Epithelial cell of esophagus (primary cell): ENCODE data around the gene ARCN1.

ENCODE experiments used
- DNase-seq: peaks from one replicate; pipeline ENCODE4 v3.0.0; 2010; ENCODE audit warnings: low read depth
- H3K4me3 ChIP-seq: 2 replicates; pipeline ENCODE4 v1.5.1; 2011; ENCODE audit warnings: mild to moderate bottlenecking, low read length, control low read depth
- CTCF ChIP-seq: IDR thresholded peaks from 2 replicates; pipeline ENCODE4 v1.5.1; 2011; ENCODE audit warnings: low read depth, mild to moderate bottlenecking, low read length, control low read depth, inconsistent platforms; ENCODE audit not compliant: insufficient read depth; ENCODE audit errors: missing control alignments

Gene ARCN1

DNA sequence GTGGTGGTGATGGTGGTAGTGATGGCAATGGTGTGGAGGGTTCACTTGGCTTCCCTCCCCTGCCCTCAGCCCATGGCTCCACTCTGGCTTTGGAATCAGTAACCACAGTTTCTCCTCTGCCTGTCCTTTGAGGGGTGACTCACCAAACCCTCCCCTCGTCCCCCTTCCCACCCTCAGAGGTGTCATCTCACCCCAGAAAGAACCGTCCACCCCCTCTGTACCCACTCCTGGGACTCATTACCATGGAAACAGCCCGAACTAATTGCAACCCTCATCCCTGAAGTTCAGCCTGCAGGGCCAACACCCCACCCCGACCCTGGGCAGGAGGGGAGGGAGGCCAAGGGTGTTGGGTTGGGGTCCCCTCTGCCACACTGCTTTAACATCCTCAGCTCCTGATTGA lies 61.8 kb downstream of the ARCN1 start:
- TF ChIP-seq CTCF, result no peak
- DNase-seq, result no peak
- no peak overlapping the region for H3K4me3 ChIP-seq

DNA sequence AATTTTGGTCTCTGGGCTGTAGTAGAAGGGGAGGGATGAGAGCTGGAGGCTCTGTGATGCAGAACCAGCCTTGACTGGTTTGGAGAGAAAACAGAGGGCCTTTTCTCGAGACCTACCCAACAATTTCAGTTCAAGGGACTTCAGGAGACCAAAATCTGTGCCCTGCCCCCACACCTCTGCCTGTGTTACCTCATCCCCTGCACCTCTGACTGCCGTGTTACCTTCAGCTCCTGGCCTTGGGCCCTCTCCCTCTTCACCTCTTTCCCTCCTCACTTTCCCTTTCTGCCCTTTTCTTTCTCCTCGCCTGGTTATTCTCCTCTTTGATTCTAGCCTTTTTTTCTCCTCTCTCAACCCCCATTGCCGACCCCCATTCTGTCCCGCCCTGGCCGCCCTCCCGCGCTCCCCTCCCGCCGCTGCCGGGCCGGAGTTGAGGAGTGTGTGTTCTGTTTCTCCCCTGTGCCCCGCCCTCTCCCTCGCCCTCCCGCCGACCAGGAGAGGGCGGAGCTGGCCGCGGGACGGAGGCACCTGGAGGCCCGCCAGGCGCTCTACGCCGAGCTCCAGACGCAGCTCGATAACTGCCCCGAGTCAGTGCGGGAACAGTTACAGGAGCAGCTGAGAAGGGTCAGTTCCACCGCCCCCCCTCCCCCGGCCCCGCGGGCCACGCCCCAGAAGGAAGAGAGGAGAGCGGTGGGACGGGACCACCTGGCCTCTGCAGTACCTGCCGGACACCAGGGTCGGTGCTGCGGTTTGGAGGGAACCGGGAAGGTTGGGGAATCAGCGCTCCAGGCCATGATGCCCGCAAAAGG lies 62.4 kb downstream of the ARCN1 start:
- TF ChIP-seq CTCF, result peak; percentile 29
- peak; percentile 63 for DNase-seq
- peak overlapping the region; percentile 14 for H3K4me3 ChIP-seq

- TF ChIP-seq CTCF, result no peak
- DNase-seq, result no peak
- H3K4me3 ChIP-seq, result no peak overlapping the region
Measured at GRCh38 chr11:118635237-118635591, 63.0 kb downstream of the ARCN1 start.

- no peak for DNase-seq
- no peak overlapping the region for H3K4me3 ChIP-seq
- TF ChIP-seq CTCF, result no peak
Measured at GRCh38 chr11:118635642-118636041, 63.4 kb downstream of the ARCN1 start.

GRCh38 chr11:118636569-118637290 lies 64.5 kb downstream of the ARCN1 start:
- no peak for DNase-seq
- TF ChIP-seq CTCF, result no peak

GRCh38 chr11:118638726-118639125 lies 66.5 kb downstream of the ARCN1 start:
- no peak overlapping the region for H3K4me3 ChIP-seq
- TF ChIP-seq CTCF, result no peak
- no peak for DNase-seq

More at GRCh38 chr11:118636569-118637290, 64.5 kb downstream of the ARCN1 start:
- no peak overlapping the region for H3K4me3 ChIP-seq

DNA sequence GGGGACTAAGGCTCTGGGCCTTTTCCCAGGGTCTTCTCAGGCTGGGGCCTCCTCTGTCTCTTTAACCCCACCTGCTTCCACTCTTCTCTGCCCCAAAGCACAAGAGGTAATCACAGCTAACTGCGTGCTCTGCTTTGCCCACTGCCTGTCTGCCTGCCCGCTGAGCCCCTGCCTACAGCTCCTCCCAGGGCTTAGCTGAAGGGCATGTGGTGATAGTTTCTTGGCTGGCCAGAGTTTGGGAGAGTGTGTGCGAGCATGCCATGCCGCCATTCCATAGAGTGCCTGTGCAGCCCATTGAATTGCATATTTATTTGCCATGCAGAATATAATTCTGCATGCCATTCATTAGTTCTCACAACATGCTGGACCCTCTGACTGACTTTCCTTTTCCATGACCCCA lies 67.7 kb downstream of the ARCN1 start:
- TF ChIP-seq CTCF, result no peak
- H3K4me3 ChIP-seq, result no peak overlapping the region
- DNase-seq, result no peak
